GM19240 (cell line): ENCODE data around the gene MMRN2.
"Not testable (repeated sequence)": the region's sequence is repeated elsewhere in the genome, so short reads cannot be mapped to it uniquely, and the experiment has no call there.

Experiments used
- DNase-seq: peaks from one replicate; pipeline ENCODE4 v3.0.0; 2011; ENCODE audit warnings: low spot score; ENCODE audit not compliant: insufficient read length

The MMRN2 gene

GRCh38 chr10:86941991-86942421 is 15.4 kb downstream of the MMRN2 start:
- no peak for DNase-seq

GRCh38 chr10:86941426-86941825 is 16.0 kb downstream of the MMRN2 start:
- no peak for DNase-seq

GRCh38 chr10:86940677-86941076 is 16.7 kb downstream of the MMRN2 start:
- DNase-seq: no peak

- DNase-seq: not testable (repeated sequence)
Measured at GRCh38 chr10:86940076-86940475, 17.3 kb downstream of the MMRN2 start.

- DNase-seq: no peak
Measured at GRCh38 chr10:86938260-86938659, 19.2 kb downstream of the MMRN2 start.

GRCh38 chr10:86937502-86938154 is 19.8 kb downstream of the MMRN2 start:
- no peak for DNase-seq

- DNase-seq: no peak
Measured at GRCh38 chr10:86936661-86937501, 20.5 kb downstream of the MMRN2 start.

- not testable (repeated sequence) for DNase-seq
Measured at GRCh38 chr10:86934162-86934711, 23.2 kb downstream of the MMRN2 start.

GRCh38 chr10:86932674-86933073 is 24.7 kb downstream of the MMRN2 start:
- DNase-seq: no peak

GRCh38 chr10:86931872-86932271 is 25.5 kb downstream of the MMRN2 start:
- no peak for DNase-seq

- DNase-seq: no peak
Measured at GRCh38 chr10:86929468-86930380, 27.7 kb downstream of the MMRN2 start.

- DNase-seq: no peak
Measured at GRCh38 chr10:86922553-86922961, 34.9 kb downstream of the MMRN2 start.

GRCh38 chr10:86918022-86918471 is 39.4 kb downstream of the MMRN2 start:
- no peak for DNase-seq

- DNase-seq: no peak
Measured at GRCh38 chr10:86914734-86915133, 42.7 kb downstream of the MMRN2 start.

GRCh38 chr10:86905429-86905828 is 52.0 kb downstream of the MMRN2 start:
- DNase-seq: no peak

- no peak for DNase-seq
Measured at GRCh38 chr10:86904600-86904999, 52.8 kb downstream of the MMRN2 start.

GRCh38 chr10:86900955-86901354 is 56.5 kb downstream of the MMRN2 start:
- DNase-seq: no peak

GRCh38 chr10:86899670-86900276 is 57.6 kb downstream of the MMRN2 start:
- no peak for DNase-seq

- no peak for DNase-seq
Measured at GRCh38 chr10:86899132-86899531, 58.3 kb downstream of the MMRN2 start.

GRCh38 chr10:86898511-86898910 is 58.9 kb downstream of the MMRN2 start:
- no peak for DNase-seq

- no peak for DNase-seq
Measured at GRCh38 chr10:86889997-86890396, 67.4 kb downstream of the MMRN2 start.
